HG03565 (cell line): ENCODE measurements around the gene SCNM1.
"Not testable (repeated sequence)": the region's sequence is repeated elsewhere in the genome, so short reads cannot be mapped to it uniquely, and the experiment has no call there.

Experiments
- ATAC-seq: cut with Tn5 transposase; IDR thresholded peaks from one replicate; pipeline ENCODE4 v1.9.1; 2021; ENCODE audit warnings: mild to moderate bottlenecking, moderate library complexity; ENCODE audit not compliant: unreplicated experiment

The SCNM1 gene

GRCh38 chr1:151192047-151192446, 26.1 kb downstream of the SCNM1 start:
- ATAC-seq = no peak

GRCh38 chr1:151193304-151193703, 27.4 kb downstream of the SCNM1 start:
- no peak for ATAC-seq

GRCh38 chr1:151193856-151194255, 27.9 kb downstream of the SCNM1 start:
- no peak for ATAC-seq

GRCh38 chr1:151194894-151195594, 29.1 kb downstream of the SCNM1 start:
- not testable (repeated sequence) for ATAC-seq

GRCh38 chr1:151196292-151196800, 30.4 kb downstream of the SCNM1 start:
- ATAC-seq = no peak

GRCh38 chr1:151197863-151198253, 31.9 kb downstream of the SCNM1 start:
- ATAC-seq = no peak

- ATAC-seq = peak; percentile 75
Observed at GRCh38 chr1:151198254-151199127, 32.5 kb downstream of the SCNM1 start, which contains the start of gene PIP5K1A. Gene PIP5K1A, plus strand, starts transcription at chr1:151198552. Its CDS starts 445 bp downstream, at chr1:151198997.

- no peak for ATAC-seq
Observed at GRCh38 chr1:151199873-151200581, 34.1 kb downstream of the SCNM1 start.

- not testable (repeated sequence) for ATAC-seq
Observed at GRCh38 chr1:151205381-151205965, 39.5 kb downstream of the SCNM1 start.

GRCh38 chr1:151210830-151211229, 44.9 kb downstream of the SCNM1 start:
- ATAC-seq = no peak

GRCh38 chr1:151211972-151212705, 46.2 kb downstream of the SCNM1 start:
- no peak for ATAC-seq

- ATAC-seq = no peak
Observed at GRCh38 chr1:151213560-151213959, 47.6 kb downstream of the SCNM1 start.
